HFFc6 (cell line): ENCODE results near the gene FBLN2. TPM values are rescaled to one million over a fixed set of nuclear protein-coding genes. Genes with fewer than 3 reads are reported as not detected.

Source experiments
- DNase-seq: peaks from one replicate; pipeline ENCODE4 v3.0.0-alpha.2; 2018
- H3K27ac Mint-ChIP-seq: 2 replicates; pipeline ENCODE4 v1.8.0; 2020; ENCODE audit warnings: mild to moderate bottlenecking, mixed read lengths
- H3K27me3 Mint-ChIP-seq: 2 replicates; pipeline ENCODE4 v1.8.0; 2021; ENCODE audit warnings: mild to moderate bottlenecking, moderate library complexity, mixed read lengths; ENCODE audit not compliant: insufficient read depth
- H3K36me3 Mint-ChIP-seq: 2 replicates; pipeline ENCODE4 v1.8.0; 2021; ENCODE audit warnings: low read depth, mixed read lengths
- H3K4me1 Mint-ChIP-seq: 2 replicates; pipeline ENCODE4 v1.8.0; 2020; ENCODE audit warnings: low read depth, mixed read lengths
- H3K4me3 Mint-ChIP-seq: 2 replicates; pipeline ENCODE4 v1.8.0; 2020; ENCODE audit warnings: mild to moderate bottlenecking, moderate library complexity, mixed read lengths
- H3K9me3 Mint-ChIP-seq: 2 replicates; pipeline ENCODE4 v1.8.0; 2020; ENCODE audit warnings: mild to moderate bottlenecking, mixed read lengths
- total RNA-seq, 6 experiments: library from RNA; stranded (reverse); fragmentation: NEBNext Ultra II Directional; extraction: Animal tissue kit (Norgen Biotek cat#: 25700); gene quantifications; 2 replicates in 1 of 6; 3 replicates in 5 of 6; pipeline ENCODE4 v1.2.3, GENCODE V29; 2021
- TF ChIP-seq, protein P1 (sequence below): fragments of 200-600 bp; sonication (generic); IDR thresholded peaks from 2 replicates; pipeline ENCODE4 v1.5.0; 2021; ENCODE audit warnings: antibody characterized with exemption, mild to moderate bottlenecking

FBLN2 gene
- total RNA-seq, 6 experiments from 2014 or later = 55.7 to 84.5 (median 69.4) TPM

GRCh38 chr3:13616359-13616758 is 67.4 kb downstream of the FBLN2 start:
- peaks cover 44% of the 10 kb centered on the region for H3K36me3 Mint-ChIP-seq
- TF ChIP-seq, protein P1, sequence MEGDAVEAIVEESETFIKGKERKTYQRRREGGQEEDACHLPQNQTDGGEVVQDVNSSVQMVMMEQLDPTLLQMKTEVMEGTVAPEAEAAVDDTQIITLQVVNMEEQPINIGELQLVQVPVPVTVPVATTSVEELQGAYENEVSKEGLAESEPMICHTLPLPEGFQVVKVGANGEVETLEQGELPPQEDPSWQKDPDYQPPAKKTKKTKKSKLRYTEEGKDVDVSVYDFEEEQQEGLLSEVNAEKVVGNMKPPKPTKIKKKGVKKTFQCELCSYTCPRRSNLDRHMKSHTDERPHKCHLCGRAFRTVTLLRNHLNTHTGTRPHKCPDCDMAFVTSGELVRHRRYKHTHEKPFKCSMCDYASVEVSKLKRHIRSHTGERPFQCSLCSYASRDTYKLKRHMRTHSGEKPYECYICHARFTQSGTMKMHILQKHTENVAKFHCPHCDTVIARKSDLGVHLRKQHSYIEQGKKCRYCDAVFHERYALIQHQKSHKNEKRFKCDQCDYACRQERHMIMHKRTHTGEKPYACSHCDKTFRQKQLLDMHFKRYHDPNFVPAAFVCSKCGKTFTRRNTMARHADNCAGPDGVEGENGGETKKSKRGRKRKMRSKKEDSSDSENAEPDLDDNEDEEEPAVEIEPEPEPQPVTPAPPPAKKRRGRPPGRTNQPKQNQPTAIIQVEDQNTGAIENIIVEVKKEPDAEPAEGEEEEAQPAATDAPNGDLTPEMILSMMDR = no peak
- no peak for DNase-seq
- no peaks in the 10 kb centered on the region; the same call in none of the 2 replicates for H3K27me3 Mint-ChIP-seq
- H3K4me3 Mint-ChIP-seq = no peak overlapping the region
- peaks cover 6% of the 10 kb centered on the region; the same call in 1 of the 2 replicates for H3K9me3 Mint-ChIP-seq
- H3K4me1 Mint-ChIP-seq = no peaks in the 10 kb centered on the region
- H3K27ac Mint-ChIP-seq = no peak overlapping the region

DNA sequence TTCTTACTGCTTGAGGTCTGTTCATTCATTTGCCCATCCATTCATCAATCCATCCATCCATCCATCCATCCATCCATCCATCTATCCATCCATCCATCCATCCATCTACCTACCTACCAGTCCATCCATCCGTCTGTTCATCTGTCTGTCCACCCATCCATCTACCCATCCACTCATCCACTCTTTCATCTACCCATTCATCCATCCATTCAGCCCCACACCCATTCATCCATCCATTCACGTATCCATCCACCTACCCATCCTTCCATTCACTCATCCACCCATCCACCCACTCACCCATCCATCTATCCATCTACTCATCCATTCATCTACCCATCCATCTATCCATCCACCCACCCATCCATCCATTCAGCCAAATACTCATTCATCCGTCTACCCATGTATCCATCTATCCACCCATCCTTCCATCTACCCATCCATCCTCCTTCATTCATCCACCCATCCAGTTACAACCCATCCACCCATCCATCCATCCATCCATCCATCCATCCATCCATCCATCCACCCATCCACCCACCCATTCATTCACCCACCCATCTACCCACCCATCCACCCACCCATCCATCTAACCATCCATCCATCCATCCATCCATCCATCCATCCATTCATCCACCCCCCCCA is 68.3 kb downstream of the FBLN2 start:
- Mint-ChIP-seq H3K9me3 (peaks cover 6% of the 10 kb centered on the region; the same call in 1 of the 2 replicates), H3K27ac (no peak overlapping the region), H3K4me3 (no peak overlapping the region), H3K36me3 (peaks cover 47% of the 10 kb centered on the region), H3K4me1 (no peaks in the 10 kb centered on the region), H3K27me3 (no peaks in the 10 kb centered on the region; the same call in none of the 2 replicates)
- DNase-seq = no peak
- TF ChIP-seq, protein P1 = no peak

DNA sequence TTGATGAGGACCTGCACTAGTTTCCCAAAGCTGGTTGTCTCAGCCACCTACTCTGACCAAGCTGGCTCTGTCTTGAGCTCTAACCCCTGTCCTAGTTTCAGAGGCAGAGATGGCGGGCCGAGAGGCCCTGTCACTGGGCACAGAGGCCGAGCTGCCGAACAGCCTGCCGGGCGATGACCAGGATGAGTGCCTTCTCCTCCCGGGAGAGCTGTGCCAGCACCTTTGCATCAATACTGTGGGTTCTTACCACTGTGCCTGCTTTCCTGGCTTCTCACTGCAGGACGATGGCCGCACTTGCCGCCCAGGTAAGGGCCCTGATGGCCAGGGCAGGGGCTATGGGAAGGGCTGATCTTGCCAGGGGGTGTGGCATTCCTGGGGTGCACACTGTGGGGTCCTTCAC is 69.1 kb downstream of the FBLN2 start:
- TF ChIP-seq, protein P1 = no peak
- H3K4me1 Mint-ChIP-seq = no peaks in the 10 kb centered on the region
- H3K27me3 Mint-ChIP-seq = no peaks in the 10 kb centered on the region; the same call in none of the 2 replicates
- peaks cover 6% of the 10 kb centered on the region; the same call in 1 of the 2 replicates for H3K9me3 Mint-ChIP-seq
- DNase-seq = no peak
- no peak overlapping the region for H3K27ac Mint-ChIP-seq
- no peak overlapping the region for H3K4me3 Mint-ChIP-seq
- H3K36me3 Mint-ChIP-seq = peaks cover 40% of the 10 kb centered on the region

- no peak overlapping the region for H3K4me3 Mint-ChIP-seq
- DNase-seq = no peak
- H3K27me3 Mint-ChIP-seq = no peaks in the 10 kb centered on the region; the same call in 1 of the 2 replicates
Observed at GRCh38 chr3:13618836-13619235, 69.9 kb downstream of the FBLN2 start.

GRCh38 chr3:13619661-13620230 is 70.8 kb downstream of the FBLN2 start:
- Mint-ChIP-seq H3K27me3 (no peaks in the 10 kb centered on the region; the same call in 1 of the 2 replicates), H3K9me3 (peaks cover under 1% of the 10 kb centered on the region; the same call in 1 of the 2 replicates), H3K4me3 (no peak overlapping the region), H3K27ac (no peak overlapping the region), H3K36me3 (peaks cover 25% of the 10 kb centered on the region), H3K4me1 (no peaks in the 10 kb centered on the region)
- no peak for DNase-seq
- TF ChIP-seq, protein P1 = no peak; the same call in 1 of the 2 replicates

More at GRCh38 chr3:13618836-13619235, 69.9 kb downstream of the FBLN2 start:
- peaks cover 6% of the 10 kb centered on the region; the same call in 1 of the 2 replicates for H3K9me3 Mint-ChIP-seq
- H3K36me3 Mint-ChIP-seq = peaks cover 32% of the 10 kb centered on the region
- no peak overlapping the region for H3K27ac Mint-ChIP-seq
- no peaks in the 10 kb centered on the region for H3K4me1 Mint-ChIP-seq
- TF ChIP-seq, protein P1 = no peak
